Epithelial cell of proximal tubule (primary cell): ENCODE results near the gene AKT3. TPM values are rescaled to one million over a fixed set of nuclear protein-coding genes. Genes with fewer than 3 reads are reported as not detected.

Source experiments
- DNase-seq: peaks from one replicate; pipeline ENCODE4 v3.0.0-alpha.2; 2011; ENCODE audit warnings: low read depth
- H3K4me3 ChIP-seq: 2 replicates; pipeline ENCODE4 v1.5.1; 2011; ENCODE audit warnings: low read depth, mild to moderate bottlenecking, low read length
- CTCF ChIP-seq: conservative IDR thresholded peaks from 2 replicates; pipeline ENCODE4 v1.5.1; 2012; ENCODE audit warnings: low read depth, mild to moderate bottlenecking, low read length
- total RNA-seq: library from RNA; depleted of rRNA; stranded (reverse); fragments of >200 nt; gene quantifications from 2 replicates; pipeline ENCODE4 v1.2.3, GENCODE V29; 2015

The AKT3 gene
- total RNA-seq, 1 donor from 2014 or later = 12.2 TPM

DNA sequence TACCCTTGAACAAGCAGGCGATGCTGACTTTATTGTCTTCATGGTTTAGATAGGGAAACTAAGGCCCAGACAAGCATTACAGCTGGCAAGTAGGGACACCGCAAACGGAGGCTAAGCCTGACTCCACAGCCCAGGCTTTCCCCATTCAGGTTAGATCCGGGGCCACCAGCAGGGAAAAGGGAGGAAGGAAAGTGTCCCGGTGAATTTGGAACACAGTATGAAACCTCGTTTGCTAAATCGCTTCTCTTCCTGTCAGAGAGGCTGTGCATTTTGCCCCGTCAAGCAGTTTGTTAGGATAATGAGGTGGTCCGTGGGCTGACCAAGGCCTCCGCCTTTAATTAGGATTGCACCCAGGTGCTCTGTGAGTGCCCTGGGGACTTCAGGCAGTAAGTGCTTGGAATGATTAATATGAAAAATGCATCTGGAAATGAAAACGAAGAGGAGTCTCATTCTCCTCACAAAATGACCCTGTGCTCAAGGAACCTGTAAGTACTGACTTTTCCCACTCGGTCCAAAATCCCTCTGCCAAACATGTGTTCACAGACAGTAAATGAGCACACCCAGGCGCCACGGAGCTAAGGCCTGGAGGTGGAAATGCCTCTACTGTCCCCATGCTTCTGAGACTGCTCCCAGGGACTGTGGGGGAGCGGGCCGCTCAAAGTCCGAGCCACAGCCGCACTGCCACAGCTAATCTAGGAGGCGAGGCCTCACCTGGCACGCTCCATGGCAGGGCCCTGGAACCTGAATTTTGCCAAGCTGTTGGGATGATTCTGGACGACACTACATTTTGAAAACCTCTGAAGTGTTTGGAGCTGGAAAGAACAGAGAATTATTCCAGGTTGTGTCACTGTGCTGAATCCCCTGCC, 360.1 kb downstream of the AKT3 start:
- H3K4me3 ChIP-seq = no peak overlapping the region
- no peak for DNase-seq
- no peak for TF ChIP-seq CTCF

- no peak for TF ChIP-seq CTCF
- no peak for DNase-seq
- H3K4me3 ChIP-seq = no peak overlapping the region
Observed at GRCh38 chr1:243489158-243489527, 360.9 kb downstream of the AKT3 start.

GRCh38 chr1:243488459-243489157, 361.4 kb downstream of the AKT3 start:
- no peak overlapping the region for H3K4me3 ChIP-seq
- no peak for DNase-seq
- no peak for TF ChIP-seq CTCF

DNA sequence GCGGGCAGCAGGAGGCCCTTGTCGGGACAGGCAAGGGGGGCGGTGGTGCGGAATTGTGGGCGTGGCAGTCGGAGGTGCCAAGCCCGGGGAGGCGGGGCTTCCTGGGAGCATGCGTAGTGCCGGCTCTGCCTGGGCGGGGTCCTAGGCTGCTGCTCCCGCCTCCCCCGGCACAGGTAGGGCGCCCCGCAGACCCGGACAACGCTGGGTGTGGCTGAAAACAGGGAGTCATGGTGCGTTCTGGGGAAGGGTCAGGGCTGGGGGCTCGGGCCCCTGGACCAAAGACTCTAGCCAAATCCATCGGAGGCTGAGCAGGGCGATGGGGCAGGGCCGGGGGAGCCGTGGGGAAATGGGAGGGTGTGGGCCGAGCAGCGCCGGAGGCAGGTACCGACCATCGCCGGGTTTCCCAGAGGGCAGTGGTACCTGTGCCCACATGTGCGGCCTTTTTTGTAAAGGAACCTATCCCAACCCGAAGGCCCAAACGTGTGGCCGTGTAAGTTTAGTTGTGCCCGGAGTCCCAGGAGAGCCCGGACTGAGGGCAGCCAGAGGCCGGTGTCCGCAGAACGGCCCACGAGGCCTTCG, 362.3 kb downstream of the AKT3 start:
- DNase-seq = no peak
- no peak overlapping the region for H3K4me3 ChIP-seq
- no peak for TF ChIP-seq CTCF

DNA sequence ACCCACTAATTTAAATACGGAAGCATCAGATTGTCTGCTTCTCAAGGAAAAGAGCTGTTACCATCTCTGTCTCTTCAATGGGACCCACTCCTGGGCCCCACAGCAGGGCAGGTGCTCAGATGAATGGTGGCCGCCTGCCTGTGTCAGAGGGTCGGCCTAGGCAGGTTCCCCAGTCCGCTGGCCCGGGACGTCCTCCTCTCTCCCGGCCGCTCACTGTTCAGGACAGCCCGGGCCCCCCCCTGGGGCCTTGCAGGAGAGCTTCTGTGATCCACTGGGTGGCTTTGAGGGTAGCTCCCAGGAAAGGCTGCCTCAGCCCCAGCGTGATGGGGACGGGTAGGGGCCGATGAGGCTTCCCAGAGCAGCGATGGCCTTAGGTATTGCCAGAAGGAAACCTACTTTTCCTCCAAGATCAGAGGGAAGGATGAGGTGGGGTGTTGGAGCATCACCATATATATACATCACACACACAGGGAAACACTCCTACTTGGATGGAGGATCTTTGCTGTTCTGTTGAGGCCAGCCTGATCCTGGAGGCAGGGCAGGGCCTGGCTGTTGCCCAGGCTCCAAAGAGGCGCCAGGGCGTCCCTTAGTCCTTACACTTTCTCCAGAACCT, 362.9 kb downstream of the AKT3 start:
- DNase-seq = no peak
- TF ChIP-seq CTCF = no peak
- H3K4me3 ChIP-seq = no peak overlapping the region

DNA sequence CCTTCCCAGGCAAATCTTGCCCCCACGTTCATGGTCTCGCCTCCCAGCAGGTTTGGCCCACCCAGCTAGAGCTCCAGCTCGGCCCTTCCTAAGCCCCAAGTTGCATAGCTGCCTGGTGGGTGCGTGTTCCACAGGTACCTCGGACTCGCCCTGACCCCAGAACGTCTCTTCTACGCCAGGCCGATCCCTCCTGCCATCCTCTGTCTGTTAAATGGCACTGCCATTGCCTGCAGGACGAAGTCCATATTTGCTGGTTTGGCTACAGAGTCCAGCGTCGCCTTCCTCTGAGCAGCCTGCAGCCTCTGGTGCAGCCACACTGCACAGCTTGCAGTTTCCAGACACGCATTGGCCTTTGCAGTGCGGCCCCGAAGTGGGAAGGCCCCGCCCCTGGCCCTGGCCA, 366.1 kb downstream of the AKT3 start:
- DNase-seq = no peak
- no peak overlapping the region for H3K4me3 ChIP-seq
- no peak for TF ChIP-seq CTCF
